Esophagus squamous epithelium (tissue), 5 donors: ENCODE measurements around the gene CFAP74. TPM values are rescaled to one million over a fixed set of nuclear protein-coding genes. Genes with fewer than 3 reads are reported as not detected.
"Not testable (repeated sequence)": the region's sequence is repeated elsewhere in the genome, so short reads cannot be mapped to it uniquely, and the experiment has no call there.

Experiments
- DNase-seq: peaks from one replicate; lab custom pipeline; 2025; lab: John Stamatoyannopoulos, UW
- H3K27ac ChIP-seq, 4 donors: fragments of 200-600 bp; sonication (generic); one replicate each; pipeline ENCODE4 v1.5.1; 2016 to 2019; ENCODE audit warnings: mild to moderate bottlenecking in 1 of 4
- H3K27me3 ChIP-seq, 4 donors: fragments of 200-600 bp; sonication (generic); 1 replicate in 3 of 4; 2 replicates in 1 of 4; pipeline versions ENCODE4 v1.5.1 to v1.6.0; 2017 to 2021; ENCODE audit warnings: antibody characterized with exemption in 1 of 4
- H3K36me3 ChIP-seq, 3 donors: fragments of 200-600 bp; sonication (generic); one replicate each; pipeline ENCODE4 v1.5.1; 2016 to 2019
- H3K4me1 ChIP-seq, 3 donors: fragments of 200-600 bp; sonication (generic); one replicate each; pipeline ENCODE4 v1.5.1; 2017 to 2019
- H3K4me3 ChIP-seq, 4 donors: fragments of 200-600 bp; sonication (generic); 1 replicate in 3 of 4; 2 replicates in 1 of 4; pipeline ENCODE4 v1.5.1; 2016 to 2019; ENCODE audit warnings: mild to moderate bottlenecking in 2 of 4, moderate library complexity in 1 of 4
- H3K9me3 ChIP-seq, 3 donors: fragments of 200-600 bp; sonication (generic); one replicate each; pipeline ENCODE4 v1.5.1; 2016 to 2019
- CTCF ChIP-seq, 6 experiments: fragments of 450-650 bp in 4 of 6; fragments of 200-600 bp in 2 of 6; sonication (generic) in 2 of 6; IDR thresholded peaks; one replicate each; pipeline ENCODE4 v1.5.1; 2016 to 2019; ENCODE audit warnings: antibody characterized with exemption in 6 of 6, mild to moderate bottlenecking in 4 of 6, moderate library complexity in 4 of 6
- POLR2A ChIP-seq, 4 donors: fragments of 450-650 bp; IDR thresholded peaks; one replicate each; pipeline ENCODE4 v1.6.1; 2017; ENCODE audit warnings: antibody characterized with exemption in 4 of 4, mild to moderate bottlenecking in 4 of 4, moderate library complexity in 3 of 4
- WGBS, 2 donors: methylation state at CpG; one replicate each; pipeline ENCODE4 v1.1.5; 2018; 5-methylcytosine and 5-hydroxymethylcytosine counted together
- intact Hi-C: fragments of 100-400 bp; cut with DNase I; formaldehyde crosslinking; loops from one replicate; pipeline ENCODE4 v1.15.0; 2022
- total RNA-seq, 4 donors: library from RNA; depleted of rRNA; stranded (reverse); fragments of >200 nt; gene quantifications; one replicate each; pipeline ENCODE4 v1.1.0, GENCODE V29; 2016
- donor health status: DM: yes; HTN: yes; CAD: no.

CFAP74 gene
- total RNA-seq, 4 donors from 2014 or later = not detected

- Histone ChIP-seq H3K27ac (no peak overlapping the region), H3K4me1 (peaks cover 0 to 3% (median 0%) of the 10 kb centered on the region in 3 donors), H3K36me3 (no peaks in the 10 kb centered on the region), H3K27me3 (peaks cover 0 to 39% (median 0%) of the 10 kb centered on the region in 4 donors), H3K4me3 (no peak overlapping the region), H3K9me3 (no peaks in the 10 kb centered on the region)
- no peak for DNase-seq
- no peak for TF ChIP-seq POLR2A (IDR thresholded peaks at IDR 0.05)
- TF ChIP-seq CTCF (IDR thresholded peaks at IDR 0.05) = no peak
- WGBS, 2 donors = 57 to 71% methylated on average over 13 to 15 of the region's 16 CpGs
- intact Hi-C loops = no loop called here
Measured at GRCh38 chr1:1937549-1938275, 65.9 kb downstream of the CFAP74 start.

DNA sequence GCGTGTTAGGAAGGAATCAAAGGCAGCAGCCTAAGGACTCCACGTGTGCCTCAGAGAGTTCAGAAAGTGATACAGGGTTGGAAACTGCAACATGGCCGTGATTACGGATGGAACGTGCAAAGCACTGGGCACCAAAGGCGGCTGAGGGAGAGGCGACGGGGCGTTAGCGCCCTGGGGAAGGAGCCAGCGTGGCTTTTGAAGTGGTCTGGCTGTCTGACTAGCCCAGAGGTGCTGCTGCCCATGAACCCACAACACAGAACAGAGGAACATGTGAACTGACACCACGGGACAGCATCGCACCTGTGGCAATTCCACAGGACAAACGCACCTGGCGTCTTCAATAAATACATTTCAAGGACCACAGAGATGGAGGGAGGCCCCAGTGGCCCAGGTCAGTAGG is 66.5 kb downstream of the CFAP74 start:
- peaks cover 0 to 33% (median 0%) of the 10 kb centered on the region in 4 donors for H3K27me3 ChIP-seq
- no peak for TF ChIP-seq POLR2A (IDR thresholded peaks at IDR 0.05)
- TF ChIP-seq CTCF (IDR thresholded peaks at IDR 0.05) = no peak
- DNase-seq = no peak
- no peaks in the 10 kb centered on the region for H3K9me3 ChIP-seq
- no peaks in the 10 kb centered on the region for H3K4me1 ChIP-seq
- WGBS, 2 donors = 62 to 67% methylated on average over 14 to 15 of the region's 15 CpGs
- no peaks in the 10 kb centered on the region for H3K36me3 ChIP-seq
- H3K27ac ChIP-seq = no peak overlapping the region
- intact Hi-C loops = no loop called here
- no peak overlapping the region for H3K4me3 ChIP-seq

- H3K36me3 ChIP-seq, intact Hi-C loops, H3K9me3 ChIP-seq, DNase-seq, H3K4me1 ChIP-seq, H3K27ac ChIP-seq, H3K4me3 ChIP-seq: not testable (repeated sequence)
- 87 to 88% methylated on average over 4 to 20 of the region's 21 CpGs for WGBS, 2 donors
- peaks cover 0 to 15% (median 0%) of the 10 kb centered on the region in 4 donors for H3K27me3 ChIP-seq
Measured at GRCh38 chr1:1934848-1935247, 68.7 kb downstream of the CFAP74 start.

- no peaks in the 10 kb centered on the region for H3K36me3 ChIP-seq
- peaks cover 0 to 13% (median 0%) of the 10 kb centered on the region in 4 donors for H3K27me3 ChIP-seq
- no peak for DNase-seq
- no peaks in the 10 kb centered on the region for H3K9me3 ChIP-seq
- WGBS, 2 donors = 77 to 88% methylated on average over 6 to 16 of the region's 38 CpGs
- no peak overlapping the region for H3K27ac ChIP-seq
- H3K4me1 ChIP-seq = peaks cover 0 to 15% (median 0%) of the 10 kb centered on the region in 3 donors
- no peak overlapping the region for H3K4me3 ChIP-seq
- TF ChIP-seq POLR2A (IDR thresholded peaks at IDR 0.05) (no peak), CTCF (IDR thresholded peaks at IDR 0.05) (no peak)
- intact Hi-C loops = no loop called here
Measured at GRCh38 chr1:1929639-1930545, 73.7 kb downstream of the CFAP74 start.

DNA sequence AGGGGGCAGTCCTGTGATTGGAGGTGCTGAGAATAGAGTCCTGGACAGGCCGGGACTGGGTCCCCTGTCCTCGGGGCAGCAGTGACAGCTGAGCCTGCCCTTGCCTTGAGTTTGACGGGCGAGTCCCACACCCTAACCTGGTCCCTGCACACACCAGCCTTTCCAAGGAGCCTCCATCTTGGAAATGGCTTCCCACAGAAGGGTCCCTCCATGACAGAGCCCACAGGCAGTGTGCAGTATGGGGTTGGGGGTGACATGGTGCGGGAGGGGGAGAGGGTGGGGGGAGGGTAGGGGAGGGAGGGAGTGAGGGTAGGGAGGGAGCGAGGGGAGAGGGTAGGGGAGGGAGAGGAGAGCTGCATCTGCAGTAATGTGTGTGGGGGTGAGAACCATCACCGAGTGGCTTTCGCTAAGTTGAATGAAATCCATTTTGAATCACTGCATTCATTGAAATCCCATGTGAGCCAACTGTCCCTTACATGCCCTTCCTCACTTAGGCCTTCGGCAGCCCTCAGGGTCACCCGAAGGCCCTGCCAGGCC is 74.4 kb downstream of the CFAP74 start:
- DNase-seq = no peak
- Histone ChIP-seq H3K4me3 (no peak overlapping the region), H3K36me3 (no peaks in the 10 kb centered on the region), H3K27ac (no peak overlapping the region), H3K27me3 (peaks cover 0 to 13% (median 0%) of the 10 kb centered on the region in 4 donors), H3K4me1 (peaks cover 0 to 15% (median 0%) of the 10 kb centered on the region in 3 donors), H3K9me3 (no peaks in the 10 kb centered on the region)
- WGBS, 2 donors = 75 to 83% methylated on average over 4 of the region's 10 CpGs
- intact Hi-C loops = no loop called here
- TF ChIP-seq POLR2A (IDR thresholded peaks at IDR 0.05) (no peak), CTCF (IDR thresholded peaks at IDR 0.05) (no peak)
